Vagina (tissue), 2 donors: ENCODE measurements around the gene C13orf46.

Experiments used
- POLR2A ChIP-seq, 2 donors: fragments of 450-650 bp; IDR thresholded peaks; one replicate each; pipeline ENCODE4 v1.6.1; 2017; ENCODE audit warnings: antibody characterized with exemption in 2 of 2, mild to moderate bottlenecking in 2 of 2, moderate library complexity in 2 of 2
- POLR2AphosphoS5 ChIP-seq, 2 donors: sonication (generic); formaldehyde crosslinking; IDR thresholded peaks; one replicate each; pipeline ENCODE4 v1.9.0; 2017; ENCODE audit warnings: antibody characterized with exemption in 2 of 2, mild to moderate bottlenecking in 2 of 2, low read depth in 1 of 2; ENCODE audit not compliant: insufficient read depth in 1 of 2
- TF ChIP-seq, protein P1 (sequence below), 3 experiments: fragments of 450-650 bp in 2 of 3; fragments of 200-600 bp in 1 of 3; sonication (generic) in 1 of 3; IDR thresholded peaks; one replicate each; pipeline ENCODE4 v1.5.1; 2017 to 2019; ENCODE audit warnings: antibody characterized with exemption in 3 of 3, mild to moderate bottlenecking in 2 of 3, moderate library complexity in 2 of 3

DNA sequence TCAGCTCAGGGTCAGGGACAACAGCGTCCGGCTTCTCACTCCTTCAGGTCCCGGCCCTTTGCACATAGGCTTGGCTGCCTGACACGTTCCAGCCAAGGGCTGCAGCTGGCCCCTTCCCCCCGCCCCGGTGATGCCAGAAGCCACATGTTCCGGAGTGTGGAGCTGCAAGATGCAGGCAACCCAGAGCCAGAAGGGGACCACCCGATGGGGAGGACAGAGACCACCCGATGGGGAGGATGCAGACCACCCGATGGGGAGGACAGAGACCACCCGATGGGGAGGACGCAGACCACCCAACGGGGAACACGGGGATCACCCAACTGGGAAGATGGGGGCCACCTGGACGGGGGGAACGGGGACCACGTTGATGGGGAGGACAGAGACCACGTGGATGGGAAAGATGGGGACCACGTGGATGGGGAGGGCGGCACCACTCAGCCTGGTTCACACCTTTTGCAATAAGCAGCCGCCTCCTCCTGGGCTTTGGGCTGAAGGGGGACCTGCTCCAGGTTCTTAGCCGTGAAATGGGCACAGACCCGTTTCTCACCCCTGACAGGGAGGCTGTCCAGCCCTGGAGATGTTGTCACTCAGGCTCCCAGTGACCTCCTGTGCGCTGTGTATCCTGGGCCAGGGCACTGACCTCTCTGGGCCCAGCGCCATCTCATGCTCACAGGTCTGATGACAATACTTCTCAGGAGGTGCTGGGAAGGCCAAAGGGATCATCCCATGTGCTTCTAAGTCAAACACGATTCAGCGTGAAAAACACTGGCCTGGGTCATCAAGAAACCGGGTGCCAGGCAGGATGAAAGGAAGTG is 34.5 kb downstream of the C13orf46 start:
- TF ChIP-seq POLR2A (IDR thresholded peaks at IDR 0.05) (no peak), POLR2AphosphoS5 (IDR thresholded peaks at IDR 0.05; ENCODE audit: insufficient read depth in 1 of 2, low read depth in 1 of 2) (no peak)
- TF ChIP-seq, protein P1, sequence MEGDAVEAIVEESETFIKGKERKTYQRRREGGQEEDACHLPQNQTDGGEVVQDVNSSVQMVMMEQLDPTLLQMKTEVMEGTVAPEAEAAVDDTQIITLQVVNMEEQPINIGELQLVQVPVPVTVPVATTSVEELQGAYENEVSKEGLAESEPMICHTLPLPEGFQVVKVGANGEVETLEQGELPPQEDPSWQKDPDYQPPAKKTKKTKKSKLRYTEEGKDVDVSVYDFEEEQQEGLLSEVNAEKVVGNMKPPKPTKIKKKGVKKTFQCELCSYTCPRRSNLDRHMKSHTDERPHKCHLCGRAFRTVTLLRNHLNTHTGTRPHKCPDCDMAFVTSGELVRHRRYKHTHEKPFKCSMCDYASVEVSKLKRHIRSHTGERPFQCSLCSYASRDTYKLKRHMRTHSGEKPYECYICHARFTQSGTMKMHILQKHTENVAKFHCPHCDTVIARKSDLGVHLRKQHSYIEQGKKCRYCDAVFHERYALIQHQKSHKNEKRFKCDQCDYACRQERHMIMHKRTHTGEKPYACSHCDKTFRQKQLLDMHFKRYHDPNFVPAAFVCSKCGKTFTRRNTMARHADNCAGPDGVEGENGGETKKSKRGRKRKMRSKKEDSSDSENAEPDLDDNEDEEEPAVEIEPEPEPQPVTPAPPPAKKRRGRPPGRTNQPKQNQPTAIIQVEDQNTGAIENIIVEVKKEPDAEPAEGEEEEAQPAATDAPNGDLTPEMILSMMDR (IDR thresholded peaks at IDR 0.05): no peak
